Measurements from ENCODE around the gene PLK4.
"Not testable (repeated sequence)": the region's sequence is repeated elsewhere in the genome, so short reads cannot be mapped to it uniquely, and the experiment has no call there.

Gene PLK4

GRCh38 chr4:127922226-127922625, 41.5 kb downstream of the PLK4 start:
- DNase-seq (ENCODE audit: low read depth, low spot score), result no peak
- TF ChIP-seq, protein P1, sequence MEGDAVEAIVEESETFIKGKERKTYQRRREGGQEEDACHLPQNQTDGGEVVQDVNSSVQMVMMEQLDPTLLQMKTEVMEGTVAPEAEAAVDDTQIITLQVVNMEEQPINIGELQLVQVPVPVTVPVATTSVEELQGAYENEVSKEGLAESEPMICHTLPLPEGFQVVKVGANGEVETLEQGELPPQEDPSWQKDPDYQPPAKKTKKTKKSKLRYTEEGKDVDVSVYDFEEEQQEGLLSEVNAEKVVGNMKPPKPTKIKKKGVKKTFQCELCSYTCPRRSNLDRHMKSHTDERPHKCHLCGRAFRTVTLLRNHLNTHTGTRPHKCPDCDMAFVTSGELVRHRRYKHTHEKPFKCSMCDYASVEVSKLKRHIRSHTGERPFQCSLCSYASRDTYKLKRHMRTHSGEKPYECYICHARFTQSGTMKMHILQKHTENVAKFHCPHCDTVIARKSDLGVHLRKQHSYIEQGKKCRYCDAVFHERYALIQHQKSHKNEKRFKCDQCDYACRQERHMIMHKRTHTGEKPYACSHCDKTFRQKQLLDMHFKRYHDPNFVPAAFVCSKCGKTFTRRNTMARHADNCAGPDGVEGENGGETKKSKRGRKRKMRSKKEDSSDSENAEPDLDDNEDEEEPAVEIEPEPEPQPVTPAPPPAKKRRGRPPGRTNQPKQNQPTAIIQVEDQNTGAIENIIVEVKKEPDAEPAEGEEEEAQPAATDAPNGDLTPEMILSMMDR (IDR thresholded peaks at IDR 0.05; ENCODE audit: insufficient read depth, low read length, missing control alignments), result no peak
- CTCF ChIA-PET, result no interaction called here
- no peak overlapping the region for H3K4me3 ChIP-seq (ENCODE audit: low read depth, low read length)
- POLR2A ChIA-PET, result no interaction called here

- POLR2A ChIA-PET; H3K4me3 ChIP-seq (ENCODE audit: low read depth, low read length); CTCF ChIA-PET; DNase-seq (ENCODE audit: low read depth, low spot score): not testable (repeated sequence)
Measured at GRCh38 chr4:127925720-127926119, 45.0 kb downstream of the PLK4 start.

DNA sequence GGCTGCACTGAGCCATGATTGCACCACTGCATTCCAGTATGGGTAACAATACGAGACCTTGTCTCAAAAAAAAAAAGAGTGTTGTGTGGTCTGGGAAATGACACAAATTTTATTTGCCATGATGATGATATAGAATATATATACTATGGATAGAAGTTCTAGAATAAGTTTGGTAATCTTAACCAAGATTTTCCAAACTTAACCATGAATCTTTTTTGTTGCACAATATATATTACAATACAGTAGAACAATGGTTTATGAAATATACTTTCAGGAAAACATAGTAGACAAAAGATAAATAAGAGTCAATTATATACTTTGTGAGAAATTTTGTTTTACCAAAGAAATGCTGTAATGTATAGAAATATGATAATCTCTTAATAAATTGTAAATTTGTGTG, 49.5 kb downstream of the PLK4 start:
- DNase-seq (ENCODE audit: low read depth, low spot score), result no peak
- TF ChIP-seq, protein P1 (IDR thresholded peaks at IDR 0.05; ENCODE audit: insufficient read depth, low read length, missing control alignments), result no peak
- ChIA-PET POLR2A (no interaction called here), CTCF (no interaction called here)
- no peak overlapping the region for H3K4me3 ChIP-seq (ENCODE audit: low read depth, low read length)

- H3K4me3 ChIP-seq (ENCODE audit: low read depth, low read length); CTCF ChIA-PET; POLR2A ChIA-PET; DNase-seq (ENCODE audit: low read depth, low spot score): not testable (repeated sequence)
Measured at GRCh38 chr4:127931836-127932235, 51.1 kb downstream of the PLK4 start.

DNA sequence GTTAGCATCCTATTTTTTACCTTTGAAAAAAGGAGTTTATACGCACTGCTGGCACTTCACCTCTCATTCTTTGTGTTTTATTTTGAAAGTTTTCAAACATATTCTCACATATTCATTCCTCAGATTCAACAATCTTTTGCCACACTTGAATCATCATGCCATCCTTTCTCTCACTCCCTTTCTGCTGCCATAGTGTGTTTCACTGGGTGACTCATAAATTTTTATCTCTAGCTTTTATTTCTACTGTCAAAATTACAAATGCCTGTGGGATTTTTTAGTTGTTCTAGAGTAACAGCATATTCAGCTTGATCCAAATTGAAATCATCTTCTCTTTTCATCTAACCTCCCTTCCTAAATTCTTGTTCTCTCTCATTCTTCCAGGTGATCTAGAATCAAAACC, 56.3 kb downstream of the PLK4 start:
- ChIA-PET POLR2A (interaction anchor here (0.7 kb wide), 1 partner anchor 84 kb away, joined by 3 read pairs; no protein-coding TSS in a partner anchor), CTCF (interaction anchor here (1.4 kb wide), 1 partner anchor 20 kb away, joined by 4 read pairs; no protein-coding TSS in a partner anchor)

More for the DNA sequence above, 56.3 kb downstream of the PLK4 start:
- TF ChIP-seq, protein P1 (IDR thresholded peaks at IDR 0.05; ENCODE audit: insufficient read depth, low read length, missing control alignments), result no peak
- DNase-seq (ENCODE audit: low read depth, low spot score), result no peak
- no peak overlapping the region for H3K4me3 ChIP-seq (ENCODE audit: low read depth, low read length)

Measured in AG04449 (cell line).